Ramos (cell line): ENCODE results near the gene BTBD2.

ENCODE experiments used
- in situ Hi-C: fragments of 300-500 bp; cut with MboI; formaldehyde crosslinking; loops from one replicate; pipeline ENCODE4 v1.14.3; 2022; ENCODE audit warnings: low sequenced_read_pairs; ENCODE audit not compliant: unreplicated experiment

The BTBD2 gene

GRCh38 chr19:2015608-2015950 is at the start of gene BTBD2:
Gene BTBD2 (minus strand): TSS chr19:2015714. CDS start chr19:2015703, 11 bp downstream.
- in situ Hi-C loops = no loop called here

GRCh38 chr19:2064788-2065524 is 49.4 kb upstream of the BTBD2 start:
- in situ Hi-C loops = loop anchor here (5.0 kb wide), 1 partner anchor 43 kb away; no protein-coding TSS in a partner anchor

- in situ Hi-C loops = no loop called here
Observed at GRCh38 chr19:2064395-2064787, 48.9 kb upstream of the BTBD2 start.

- in situ Hi-C loops = no loop called here
Observed at GRCh38 chr19:2063824-2064223, 48.3 kb upstream of the BTBD2 start.

- in situ Hi-C loops = no loop called here
Observed at GRCh38 chr19:2062770-2063169, 47.3 kb upstream of the BTBD2 start.

- in situ Hi-C loops = no loop called here
Observed at GRCh38 chr19:2062389-2062729, 46.8 kb upstream of the BTBD2 start.

- in situ Hi-C loops = no loop called here
Observed at GRCh38 chr19:2061495-2062388, 46.2 kb upstream of the BTBD2 start.

GRCh38 chr19:2060884-2061494 is 45.5 kb upstream of the BTBD2 start:
- in situ Hi-C loops = no loop called here

GRCh38 chr19:2059422-2060201 is 44.1 kb upstream of the BTBD2 start:
- in situ Hi-C loops = no loop called here

- in situ Hi-C loops = no loop called here
Observed at GRCh38 chr19:2058570-2059421, 43.3 kb upstream of the BTBD2 start.

- in situ Hi-C loops = no loop called here
Observed at GRCh38 chr19:2057484-2058469, 42.3 kb upstream of the BTBD2 start.

- in situ Hi-C loops = no loop called here
Observed at GRCh38 chr19:2056837-2057192, 41.3 kb upstream of the BTBD2 start.

GRCh38 chr19:2055931-2056836 is 40.7 kb upstream of the BTBD2 start:
- in situ Hi-C loops = no loop called here

GRCh38 chr19:2054763-2055162 is 39.2 kb upstream of the BTBD2 start:
- in situ Hi-C loops = no loop called here

GRCh38 chr19:2053601-2054389 is 38.3 kb upstream of the BTBD2 start:
- in situ Hi-C loops = no loop called here

- in situ Hi-C loops = no loop called here
Observed at GRCh38 chr19:2051773-2052704, 36.5 kb upstream of the BTBD2 start.
